Eye (tissue), 1 donor: ENCODE measurements around the gene SCAF1.
A peak's percentile ranks its signal among the peaks of the same experiment; 100 is the strongest.

ENCODE experiments used
- DNase-seq: peaks from one replicate; pipeline ENCODE4 v3.0.0-alpha.2; 2015

SCAF1 gene

DNA sequence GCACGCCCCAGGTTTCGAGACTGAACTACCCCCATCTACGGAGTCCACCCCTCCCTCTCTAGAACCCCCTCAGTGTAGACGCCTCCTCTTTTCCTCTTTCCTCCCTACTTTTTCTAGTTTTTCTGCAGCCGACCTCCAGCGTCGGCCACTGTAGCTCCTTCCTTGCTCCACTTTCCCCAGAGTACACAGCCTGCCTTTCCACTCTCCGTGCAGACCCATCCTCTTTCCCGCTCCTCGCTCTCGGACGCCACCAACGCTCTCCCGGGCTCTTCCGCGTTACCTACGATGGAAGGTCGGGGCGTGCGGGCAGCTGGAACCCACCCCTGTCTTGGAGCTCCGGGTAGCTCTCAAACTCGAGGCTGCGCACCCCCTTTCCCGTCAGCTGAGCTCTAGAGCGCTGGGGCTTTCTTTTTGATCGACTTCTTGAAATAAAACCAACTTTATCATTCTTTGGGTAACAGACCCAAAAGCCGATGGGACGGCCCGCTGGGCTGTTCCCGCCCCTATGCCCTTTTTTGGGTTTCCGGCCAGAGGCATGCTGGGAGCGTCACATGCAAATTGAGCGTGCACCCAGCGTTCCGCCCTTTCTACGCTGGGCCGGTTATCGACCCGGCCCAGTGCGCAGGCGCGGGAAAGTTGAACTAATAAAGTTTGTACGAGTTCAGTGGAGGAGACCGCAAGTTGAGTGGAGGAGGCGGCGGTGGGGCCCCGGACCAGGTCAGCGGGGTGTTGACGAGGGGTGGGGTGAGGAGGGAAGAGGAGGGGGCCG, 23.5 kb downstream of the SCAF1 start, which contains the start of the genes BCL2L12 and IRF3:
Gene BCL2L12, plus strand, starts transcription at position 583 of the 769 bp plus-strand sequence. CDS start 760 bp downstream, outside the sequence.
Gene IRF3, minus strand, starts transcription at position 507 of the 769 bp plus-strand sequence. CDS start 1,019 bp downstream, outside the sequence.
- peak; percentile 99 for DNase-seq

- DNase-seq = no peak
Observed at GRCh38 chr19:49666120-49666444, 24.1 kb downstream of the SCAF1 start.

DNA sequence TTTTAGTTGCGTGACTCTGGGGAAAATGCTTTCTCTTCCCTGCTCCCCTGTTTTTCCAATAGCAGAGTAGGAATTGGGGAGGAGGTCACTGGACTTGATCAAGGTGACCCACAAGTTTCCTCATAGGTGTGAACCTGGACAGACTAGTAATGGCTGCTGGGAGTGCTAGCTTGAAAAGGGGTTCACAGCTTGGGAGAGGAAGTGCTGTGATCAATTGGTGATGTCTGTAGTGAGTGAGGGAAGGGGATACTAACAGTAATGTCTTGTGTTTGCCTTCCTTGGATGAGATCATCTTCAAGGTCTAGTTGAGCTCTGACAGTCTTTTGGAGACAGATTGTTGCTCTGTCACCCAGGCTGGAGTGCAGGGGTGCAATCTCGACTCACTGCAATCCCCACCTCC, 25.5 kb downstream of the SCAF1 start:
- DNase-seq = no peak

DNA sequence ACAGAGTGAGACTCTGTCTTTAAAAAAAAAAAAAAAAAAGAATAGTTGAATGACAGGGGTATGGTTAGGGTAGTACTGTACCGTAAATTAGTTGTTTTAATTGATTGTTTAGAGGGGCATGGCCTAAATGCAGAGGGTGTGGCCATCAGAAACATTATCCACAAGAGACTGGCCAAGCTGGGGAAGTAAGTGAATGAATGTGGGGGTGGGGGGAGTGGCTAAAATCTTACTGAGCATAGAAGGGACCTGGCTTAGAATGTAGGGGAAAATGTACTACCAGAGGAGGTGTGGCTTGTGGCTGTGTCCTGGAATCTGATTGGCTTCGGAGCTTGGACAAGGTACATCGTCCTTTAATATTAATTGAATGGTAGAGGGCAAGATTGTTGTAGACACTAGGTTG, 27.5 kb downstream of the SCAF1 start:
- no peak for DNase-seq

DNA sequence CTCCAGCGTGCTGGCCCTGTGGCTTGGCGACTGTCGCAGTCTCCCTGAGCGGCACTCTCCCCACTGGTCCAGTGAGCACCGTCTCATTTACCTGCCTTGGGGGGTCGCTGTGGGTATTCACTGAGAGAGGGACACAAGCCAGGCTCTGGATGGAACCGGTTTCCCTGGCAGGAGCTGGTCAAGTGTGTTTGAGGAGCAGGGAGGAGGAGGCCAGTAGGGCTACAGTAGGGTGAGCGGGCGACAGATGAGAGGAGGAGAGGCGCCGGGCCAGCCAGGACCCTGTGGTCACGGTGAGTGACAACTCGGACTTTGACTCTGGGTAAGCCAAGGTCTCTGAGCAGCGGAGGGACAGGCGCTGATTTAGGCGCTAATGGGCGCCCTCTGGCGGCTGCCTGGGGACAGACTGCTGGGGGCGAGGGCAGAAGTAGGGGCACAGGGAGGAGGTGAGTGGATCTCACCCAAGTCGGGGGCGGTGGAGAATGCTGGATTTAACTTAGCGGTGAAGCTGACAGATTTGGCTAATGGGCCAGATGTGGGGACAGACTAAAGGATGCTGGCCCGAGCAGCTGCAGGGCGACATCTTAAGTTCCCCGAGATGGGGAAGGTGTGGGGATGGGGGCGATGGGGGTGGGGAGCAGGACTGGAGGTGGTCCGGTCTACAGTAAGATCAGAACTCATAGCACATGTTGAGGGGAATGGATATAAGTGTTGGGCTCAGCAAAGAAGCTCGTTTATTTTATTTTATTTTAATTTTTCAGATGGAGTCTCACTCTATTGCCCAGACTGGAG, 30.3 kb downstream of the SCAF1 start:
- DNase-seq = peak; percentile 86

GRCh38 chr19:49676136-49676783, 34.3 kb downstream of the SCAF1 start:
- no peak for DNase-seq

DNA sequence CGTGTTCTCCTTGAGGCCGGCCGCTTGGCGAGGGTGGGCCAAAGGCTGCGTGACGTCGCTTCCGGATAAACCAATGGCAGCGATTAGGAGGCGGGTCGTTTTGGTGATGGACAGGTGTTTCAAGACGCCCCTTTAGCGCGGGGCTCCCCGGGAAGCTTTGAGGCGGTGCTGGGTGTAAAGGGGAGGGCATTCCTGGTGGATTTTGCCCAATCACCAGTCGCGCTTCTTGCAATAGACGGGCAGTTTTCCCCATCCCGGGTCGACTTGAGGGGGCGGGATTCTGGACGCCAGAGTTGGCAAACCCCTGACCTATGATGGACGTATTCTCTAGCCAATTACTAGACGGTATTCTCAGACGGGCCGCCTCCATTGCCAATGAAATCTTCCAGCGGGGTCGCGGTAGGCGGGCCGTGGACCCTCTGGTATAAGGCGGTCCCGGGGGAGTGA, 34.8 kb downstream of the SCAF1 start:
- DNase-seq = peak; percentile 100

DNA sequence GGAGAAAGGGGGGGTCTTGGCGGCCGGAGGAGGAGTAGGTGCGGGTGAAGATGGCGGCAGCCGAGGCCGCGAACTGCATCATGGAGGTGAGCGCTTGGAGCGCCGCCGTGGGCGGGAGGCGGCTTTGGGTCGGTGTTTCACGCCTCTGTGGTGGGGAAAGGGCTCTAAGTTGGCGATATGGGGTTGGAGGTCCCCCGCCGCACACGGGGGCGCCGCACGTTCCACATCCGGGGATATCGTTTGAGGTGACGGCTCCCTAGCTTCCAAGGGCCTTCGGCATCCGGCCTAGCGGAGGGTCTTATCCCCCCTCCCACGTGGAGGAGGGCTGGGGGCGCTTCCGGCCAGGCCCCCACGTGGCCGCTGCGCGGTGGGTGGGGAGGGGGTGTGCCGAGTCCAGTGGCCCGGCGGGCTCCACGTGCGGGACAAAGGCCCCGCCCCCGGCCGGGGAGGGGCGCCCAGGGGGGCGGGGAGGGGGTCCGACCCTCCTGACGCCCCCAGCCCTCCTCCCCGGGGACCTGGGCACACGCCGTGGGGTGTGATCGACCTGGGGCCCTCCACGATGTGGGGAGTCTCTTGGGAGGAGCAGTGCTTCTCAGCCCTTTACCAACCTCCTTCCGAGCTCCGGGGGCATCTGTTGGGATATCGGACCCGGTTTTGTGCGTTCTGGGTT, 35.4 kb downstream of the SCAF1 start, which contains the start of gene PRMT1:
Gene PRMT1, plus strand, starts transcription at position 41 of the 670 bp plus-strand sequence. Its CDS starts 10 bp downstream, at position 51.
- no peak for DNase-seq

- peak; percentile 97 for DNase-seq
Observed at GRCh38 chr19:49677901-49678674, 36.1 kb downstream of the SCAF1 start.

GRCh38 chr19:49678985-49679770, 37.2 kb downstream of the SCAF1 start:
- DNase-seq = no peak

DNA sequence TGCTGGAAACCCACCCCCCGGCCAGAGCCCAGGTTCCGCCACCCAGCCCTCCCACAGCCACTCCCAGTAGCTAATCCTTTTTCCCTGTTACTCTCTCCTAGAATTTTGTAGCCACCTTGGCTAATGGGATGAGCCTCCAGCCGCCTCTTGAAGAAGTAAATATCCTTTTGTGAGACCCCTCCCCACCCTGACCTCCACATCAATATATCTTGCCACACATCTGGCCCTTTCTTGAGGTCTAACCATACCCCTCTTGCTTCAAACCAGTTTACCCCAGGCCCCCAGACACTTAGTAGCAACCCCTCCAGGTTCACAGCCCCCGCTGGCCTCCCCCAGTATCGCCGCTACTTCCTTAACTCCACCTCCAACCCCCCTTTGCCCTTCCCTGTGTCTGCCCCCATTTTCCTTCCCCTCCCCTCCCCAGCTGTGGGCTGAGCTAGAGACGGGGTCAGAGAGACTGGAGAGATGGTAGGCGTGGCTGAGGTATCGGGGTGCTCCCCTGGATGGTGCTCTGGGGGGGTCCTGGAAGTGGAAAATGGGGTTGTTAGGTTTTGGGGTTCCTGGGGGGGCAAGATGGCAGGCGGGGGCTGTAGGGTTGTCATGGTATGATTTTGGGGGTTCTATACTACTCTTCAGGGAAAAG, 37.9 kb downstream of the SCAF1 start:
- no peak for DNase-seq

DNA sequence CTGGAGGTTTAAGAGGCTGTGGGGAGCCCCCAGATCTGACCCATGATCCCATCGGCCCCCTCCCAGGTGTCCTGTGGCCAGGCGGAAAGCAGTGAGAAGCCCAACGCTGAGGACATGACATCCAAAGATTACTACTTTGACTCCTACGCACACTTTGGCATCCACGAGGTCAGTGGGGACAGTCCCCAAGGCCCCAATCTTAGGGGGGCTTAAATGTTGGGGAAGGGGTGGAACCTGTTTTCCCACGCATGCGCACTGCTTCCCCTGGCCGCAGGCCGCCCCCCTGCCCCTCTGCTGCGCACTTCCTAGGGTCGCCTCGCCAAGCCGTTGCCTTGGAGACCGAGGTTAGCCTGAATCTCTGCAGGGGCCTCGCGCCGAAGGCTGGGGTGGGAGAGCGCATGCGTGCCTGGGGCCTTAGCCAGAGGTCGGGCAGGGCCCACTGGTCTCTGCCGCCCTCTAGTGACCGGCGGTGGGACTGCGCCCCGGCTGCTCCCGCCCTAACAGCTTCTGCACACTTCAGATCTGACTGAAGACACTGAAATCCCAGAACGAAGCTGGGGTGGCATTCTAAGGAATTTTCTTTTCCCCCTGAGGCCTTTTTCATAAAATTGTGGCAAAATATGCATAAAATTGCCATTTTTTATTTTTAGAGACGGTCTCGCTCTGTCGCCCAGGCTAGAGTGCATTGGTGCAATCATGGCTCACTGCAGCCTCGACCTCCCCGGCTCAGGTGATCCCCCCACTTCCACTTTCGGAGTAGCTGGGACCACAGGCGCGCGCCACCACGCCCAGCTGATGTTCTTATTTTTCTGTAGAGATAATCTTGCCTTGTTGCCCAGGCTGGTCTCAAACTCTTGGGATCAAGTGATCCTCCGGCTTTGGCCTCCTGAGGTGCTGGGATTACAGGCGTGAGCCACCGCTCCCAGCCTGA, 38.7 kb downstream of the SCAF1 start:
- peak; percentile 99 for DNase-seq

DNA sequence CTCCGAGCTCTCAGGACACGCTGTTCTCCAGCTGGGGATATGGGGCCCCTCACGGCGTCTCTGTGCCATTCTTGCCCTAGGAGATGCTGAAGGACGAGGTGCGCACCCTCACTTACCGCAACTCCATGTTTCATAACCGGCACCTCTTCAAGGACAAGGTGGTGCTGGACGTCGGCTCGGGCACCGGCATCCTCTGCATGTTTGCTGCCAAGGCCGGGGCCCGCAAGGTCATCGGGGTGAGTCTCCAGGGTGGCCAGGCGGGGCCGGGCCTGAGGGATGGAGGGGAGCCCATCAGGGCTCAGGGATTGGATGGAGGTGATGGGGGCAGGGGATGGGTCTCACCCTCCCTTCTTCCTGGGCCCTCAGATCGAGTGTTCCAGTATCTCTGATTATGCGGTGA, 39.8 kb downstream of the SCAF1 start:
- no peak for DNase-seq

DNA sequence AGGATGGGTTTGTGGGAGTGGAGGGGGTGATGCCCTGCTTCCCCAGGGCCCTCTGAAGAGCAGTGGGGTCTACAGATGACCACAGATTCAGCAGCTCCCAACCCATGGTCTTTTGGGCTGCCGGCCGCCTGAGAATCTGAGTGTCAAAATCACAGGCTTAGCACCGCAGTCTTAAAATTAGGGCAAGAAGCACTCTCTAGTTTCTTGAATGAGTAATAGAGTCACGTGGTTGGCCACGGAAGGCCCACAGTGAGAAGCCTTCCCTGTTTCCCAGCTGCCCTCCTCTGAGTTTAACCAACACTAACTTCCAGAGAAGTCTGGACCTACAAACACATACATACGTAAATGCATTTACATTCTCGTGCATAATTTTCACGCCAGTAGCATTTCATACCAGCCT, 40.3 kb downstream of the SCAF1 start:
- no peak for DNase-seq

DNA sequence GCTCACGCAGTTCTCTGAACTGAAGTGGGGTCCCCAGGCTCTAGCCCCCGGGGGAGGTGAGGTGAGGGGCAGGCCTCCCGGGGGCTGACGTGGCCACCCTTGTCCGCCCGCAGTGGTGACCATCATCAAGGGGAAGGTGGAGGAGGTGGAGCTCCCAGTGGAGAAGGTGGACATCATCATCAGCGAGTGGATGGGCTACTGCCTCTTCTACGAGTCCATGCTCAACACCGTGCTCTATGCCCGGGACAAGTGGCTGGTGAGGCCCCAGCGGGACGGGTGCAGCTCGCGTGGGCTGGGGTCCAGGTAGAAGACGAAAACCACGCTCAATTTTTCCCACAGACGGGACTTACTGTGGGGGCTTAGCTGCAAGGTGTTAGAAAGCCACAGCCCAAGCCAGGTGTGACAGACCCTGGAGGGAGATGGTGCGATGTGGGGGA, 41.8 kb downstream of the SCAF1 start:
- DNase-seq = no peak

DNA sequence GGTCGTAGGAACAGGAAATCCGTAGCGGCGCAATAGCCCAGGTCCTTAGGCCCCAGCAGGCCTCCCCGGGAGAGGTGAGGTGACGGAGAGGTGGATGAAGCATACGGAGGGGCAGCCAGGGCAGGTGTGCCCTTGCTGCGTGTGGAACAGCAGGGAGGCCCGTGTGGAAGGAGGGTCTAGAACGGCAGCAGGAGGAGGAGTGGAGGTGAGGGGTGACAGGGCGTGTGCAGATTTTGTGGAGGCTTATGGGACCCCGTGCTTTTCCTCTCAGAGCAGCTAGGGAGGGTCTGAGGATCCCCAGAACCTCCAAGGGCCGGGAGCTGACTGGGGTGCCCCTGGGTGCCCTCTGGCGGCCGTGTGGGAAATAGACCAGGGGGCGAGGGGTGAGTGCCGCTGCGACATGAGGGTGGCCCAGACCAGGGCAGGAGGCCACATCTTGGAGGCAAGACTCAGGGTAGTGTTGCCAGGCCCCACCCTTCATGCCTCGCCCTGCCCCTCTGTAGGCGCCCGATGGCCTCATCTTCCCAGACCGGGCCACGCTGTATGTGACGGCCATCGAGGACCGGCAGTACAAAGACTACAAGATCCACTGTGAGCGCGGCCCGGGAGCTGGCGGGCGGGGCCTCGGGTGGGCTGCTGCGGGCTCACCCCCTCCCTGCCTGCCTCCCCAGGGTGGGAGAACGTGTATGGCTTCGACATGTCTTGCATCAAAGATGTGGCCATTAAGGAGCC, 42.4 kb downstream of the SCAF1 start:
- no peak for DNase-seq

GRCh38 chr19:49684983-49685553, 43.1 kb downstream of the SCAF1 start:
- DNase-seq = no peak

- DNase-seq = no peak
Observed at GRCh38 chr19:49685845-49686332, 43.9 kb downstream of the SCAF1 start.
